ENCODE data around the gene CDH4.

Gene CDH4

DNA sequence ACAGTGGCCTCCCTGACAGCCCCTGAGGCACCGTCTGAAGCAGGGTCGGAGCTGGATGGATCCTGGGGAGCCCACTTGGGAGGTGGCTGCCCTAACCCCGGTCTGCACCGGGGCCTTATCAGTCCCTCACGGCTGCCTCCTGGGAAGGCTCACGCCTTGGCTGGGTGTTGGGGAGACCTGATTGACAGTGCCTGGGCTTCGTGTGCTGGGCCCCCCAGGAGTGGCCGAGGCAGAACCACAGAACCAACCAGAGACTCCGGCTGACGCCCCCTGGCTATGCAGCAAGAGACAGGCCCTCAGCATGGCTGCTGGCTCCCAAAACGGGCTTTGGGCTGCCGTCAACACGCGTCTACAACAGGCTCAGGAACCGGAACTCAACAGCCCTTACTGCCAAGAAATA is 594.0 kb downstream of the CDH4 start:
- Histone ChIP-seq H3K4me1 (ENCODE audit: control insufficient read depth, insufficient read depth, low read length) (no peaks in the 10 kb centered on the region; the same call in 1 of the 2 replicates), H3K27ac (ENCODE audit: extremely low read depth, low read depth, low read length) (no peak overlapping the region), H3K9me3 (ENCODE audit: control insufficient read depth, insufficient read depth, low read depth, low read length) (no peaks in the 10 kb centered on the region), H3K4me3 (ENCODE audit: low read depth, low read length) (no peak overlapping the region), H3K36me3 (ENCODE audit: control insufficient read depth in 2 of 2, insufficient read depth in 1 of 2, low read length in 2 of 2) (no peaks in the 10 kb centered on the region)
- ChIA-PET CTCF (no interaction called here), POLR2A (no interaction called here)
- TF ChIP-seq, protein P1, sequence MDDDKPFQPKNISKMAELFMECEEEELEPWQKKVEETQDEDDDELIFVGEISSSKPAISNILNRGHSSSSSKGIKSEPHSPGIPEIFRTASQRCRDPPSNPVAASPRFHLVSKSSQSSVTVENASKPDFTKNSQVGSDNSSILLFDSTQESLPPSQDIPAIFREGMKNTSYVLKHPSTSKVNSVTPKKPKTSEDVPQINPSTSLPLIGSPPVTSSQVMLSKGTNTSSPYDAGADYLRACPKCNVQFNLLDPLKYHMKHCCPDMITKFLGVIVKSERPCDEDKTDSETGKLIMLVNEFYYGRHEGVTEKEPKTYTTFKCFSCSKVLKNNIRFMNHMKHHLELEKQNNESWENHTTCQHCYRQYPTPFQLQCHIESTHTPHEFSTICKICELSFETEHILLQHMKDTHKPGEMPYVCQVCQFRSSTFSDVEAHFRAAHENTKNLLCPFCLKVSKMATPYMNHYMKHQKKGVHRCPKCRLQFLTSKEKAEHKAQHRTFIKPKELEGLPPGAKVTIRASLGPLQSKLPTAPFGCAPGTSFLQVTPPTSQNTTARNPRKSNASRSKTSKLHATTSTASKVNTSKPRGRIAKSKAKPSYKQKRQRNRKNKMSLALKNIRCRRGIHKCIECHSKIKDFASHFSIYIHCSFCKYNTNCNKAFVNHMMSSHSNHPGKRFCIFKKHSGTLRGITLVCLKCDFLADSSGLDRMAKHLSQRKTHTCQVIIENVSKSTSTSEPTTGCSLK (tag by site-specific recombination; IDR thresholded peaks at IDR 0.05), result no peak
- TF ChIP-seq, protein P2, sequence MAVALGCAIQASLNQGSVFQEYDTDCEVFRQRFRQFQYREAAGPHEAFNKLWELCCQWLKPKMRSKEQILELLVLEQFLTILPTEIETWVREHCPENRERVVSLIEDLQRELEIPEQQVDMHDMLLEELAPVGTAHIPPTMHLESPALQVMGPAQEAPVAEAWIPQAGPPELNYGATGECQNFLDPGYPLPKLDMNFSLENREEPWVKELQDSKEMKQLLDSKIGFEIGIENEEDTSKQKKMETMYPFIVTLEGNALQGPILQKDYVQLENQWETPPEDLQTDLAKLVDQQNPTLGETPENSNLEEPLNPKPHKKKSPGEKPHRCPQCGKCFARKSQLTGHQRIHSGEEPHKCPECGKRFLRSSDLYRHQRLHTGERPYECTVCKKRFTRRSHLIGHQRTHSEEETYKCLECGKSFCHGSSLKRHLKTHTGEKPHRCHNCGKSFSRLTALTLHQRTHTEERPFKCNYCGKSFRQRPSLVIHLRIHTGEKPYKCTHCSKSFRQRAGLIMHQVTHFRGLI (tag by site-specific recombination; IDR thresholded peaks at IDR 0.05), result no peak
- TF ChIP-seq ZNF266 (tag by site-specific recombination; IDR thresholded peaks at IDR 0.05; ENCODE audit: low read depth) (no peak), EGR2 (tag by site-specific recombination; IDR thresholded peaks at IDR 0.05; ENCODE audit: low read depth) (no peak), ZNF544 (tag by site-specific recombination; IDR thresholded peaks at IDR 0.05) (no peak), ZNF777 (tag by site-specific recombination; IDR thresholded peaks at IDR 0.05; ENCODE audit: borderline replicate concordance) (no peak), ZNF791 (tag by site-specific recombination; IDR thresholded peaks at IDR 0.05) (no peak)
- TF ChIP-seq, protein P3, sequence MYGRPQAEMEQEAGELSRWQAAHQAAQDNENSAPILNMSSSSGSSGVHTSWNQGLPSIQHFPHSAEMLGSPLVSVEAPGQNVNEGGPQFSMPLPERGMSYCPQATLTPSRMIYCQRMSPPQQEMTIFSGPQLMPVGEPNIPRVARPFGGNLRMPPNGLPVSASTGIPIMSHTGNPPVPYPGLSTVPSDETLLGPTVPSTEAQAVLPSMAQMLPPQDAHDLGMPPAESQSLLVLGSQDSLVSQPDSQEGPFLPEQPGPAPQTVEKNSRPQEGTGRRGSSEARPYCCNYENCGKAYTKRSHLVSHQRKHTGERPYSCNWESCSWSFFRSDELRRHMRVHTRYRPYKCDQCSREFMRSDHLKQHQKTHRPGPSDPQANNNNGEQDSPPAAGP (tag by site-specific recombination; IDR thresholded peaks at IDR 0.05), result no peak

DNA sequence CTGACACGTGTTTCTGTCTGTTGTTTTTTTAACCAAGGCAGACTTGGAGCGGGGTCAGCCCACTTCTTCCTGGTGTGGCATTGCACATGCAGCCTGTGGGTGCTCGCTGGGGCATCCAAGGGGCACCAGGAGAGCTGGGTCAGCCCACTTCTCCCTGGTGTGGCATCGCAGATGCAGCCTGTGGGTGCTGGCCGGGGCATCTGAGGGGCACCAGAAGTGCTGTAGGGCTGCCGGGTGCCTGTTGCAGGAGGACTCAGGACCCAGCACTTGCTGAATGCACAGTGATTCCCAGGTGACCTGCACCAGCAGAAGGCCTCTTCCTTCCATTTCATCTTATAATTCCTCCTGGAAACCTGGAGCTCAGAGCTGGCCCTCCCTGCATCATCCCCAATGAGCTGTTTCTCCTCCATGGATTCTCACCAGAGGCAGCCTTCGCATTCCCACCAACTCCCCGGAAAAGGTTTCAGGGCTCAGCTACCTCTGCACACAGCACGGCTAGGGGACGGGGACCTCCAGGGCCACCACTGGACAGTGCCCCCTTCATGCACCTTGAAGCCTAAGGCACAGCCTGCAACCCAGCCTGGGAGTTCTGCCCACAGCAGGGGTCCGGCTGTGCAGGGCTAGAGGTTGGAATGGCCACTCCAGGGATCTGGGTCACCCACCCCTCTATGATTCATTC is 594.8 kb downstream of the CDH4 start:
- no peaks in the 10 kb centered on the region; the same call in 1 of the 2 replicates for H3K4me1 ChIP-seq (ENCODE audit: control insufficient read depth, insufficient read depth, low read length)
- no peaks in the 10 kb centered on the region for H3K9me3 ChIP-seq (ENCODE audit: control insufficient read depth, insufficient read depth, low read depth, low read length)
- no peak overlapping the region for H3K27ac ChIP-seq (ENCODE audit: extremely low read depth, low read depth, low read length)
- no peaks in the 10 kb centered on the region for H3K36me3 ChIP-seq (ENCODE audit: control insufficient read depth in 2 of 2, insufficient read depth in 1 of 2, low read length in 2 of 2)
- H3K4me3 ChIP-seq (ENCODE audit: low read depth, low read length), result no peak overlapping the region
- POLR2A ChIA-PET, result no interaction called here
- TF ChIP-seq ZNF510 (tag by site-specific recombination; IDR thresholded peaks at IDR 0.05; ENCODE audit: insufficient replicate concordance) (no peak), ZNF114 (tag by site-specific recombination; IDR thresholded peaks at IDR 0.05) (no peak), ZFP37 (tag by site-specific recombination; IDR thresholded peaks at IDR 0.05) (no peak), ZNF658 (tag by site-specific recombination; IDR thresholded peaks at IDR 0.05) (no peak), ZNF843 (tag by site-specific recombination; IDR thresholded peaks at IDR 0.05) (no peak), ZNF239 (tag by site-specific recombination; IDR thresholded peaks at IDR 0.05) (no peak), ZNF366 (tag by site-specific recombination; conservative IDR thresholded peaks at IDR 0.05) (no peak), PRDM1 (tag by site-specific recombination; IDR thresholded peaks at IDR 0.05) (no peak), ZNF248 (tag by site-specific recombination; IDR thresholded peaks at IDR 0.05) (no peak), ZNF155 (tag by site-specific recombination; IDR thresholded peaks at IDR 0.05) (no peak), ZFP3 (tag by site-specific recombination; IDR thresholded peaks at IDR 0.05; ENCODE audit: low read depth) (no peak), ZNF514 (tag by site-specific recombination; IDR thresholded peaks at IDR 0.05) (no peak), EGR2 (tag by site-specific recombination; IDR thresholded peaks at IDR 0.05; ENCODE audit: low read depth) (no peak), ZSCAN23 (tag by site-specific recombination; IDR thresholded peaks at IDR 0.05) (no peak)
- TF ChIP-seq, protein P4, sequence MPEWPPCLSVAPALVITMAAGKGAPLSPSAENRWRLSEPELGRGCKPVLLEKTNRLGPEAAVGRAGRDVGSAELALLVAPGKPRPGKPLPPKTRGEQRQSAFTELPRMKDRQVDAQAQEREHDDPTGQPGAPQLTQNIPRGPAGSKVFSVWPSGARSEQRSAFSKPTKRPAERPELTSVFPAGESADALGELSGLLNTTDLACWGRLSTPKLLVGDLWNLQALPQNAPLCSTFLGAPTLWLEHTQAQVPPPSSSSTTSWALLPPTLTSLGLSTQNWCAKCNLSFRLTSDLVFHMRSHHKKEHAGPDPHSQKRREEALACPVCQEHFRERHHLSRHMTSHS (tag by site-specific recombination; IDR thresholded peaks at IDR 0.05), result no peak
- TF ChIP-seq, protein P5, sequence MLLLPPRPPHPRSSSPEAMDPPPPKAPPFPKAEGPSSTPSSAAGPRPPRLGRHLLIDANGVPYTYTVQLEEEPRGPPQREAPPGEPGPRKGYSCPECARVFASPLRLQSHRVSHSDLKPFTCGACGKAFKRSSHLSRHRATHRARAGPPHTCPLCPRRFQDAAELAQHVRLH (tag by site-specific recombination; IDR thresholded peaks at IDR 0.05), result no peak
- CTCF ChIA-PET, result no interaction called here
